H1 (cell line): Measurements from ENCODE around the gene FAM81A.

Experiments used
- CHD2 ChIP-seq: IDR thresholded peaks from 2 replicates; pipeline ENCODE4 v1.6.1; 2012; ENCODE audit warnings: low read length, improper control_type of control experiment
- EZH2 ChIP-seq: fragments of 200-600 bp; sonication (generic); IDR thresholded peaks from 2 replicates; pipeline ENCODE4 v1.7.1; 2012; ENCODE audit warnings: low read depth, mild to moderate bottlenecking, moderate library complexity, low read length, inconsistent platforms; ENCODE audit not compliant: severe bottlenecking
- GTF2F1 ChIP-seq: IDR thresholded peaks from 2 replicates; pipeline ENCODE4 v1.6.1; 2012; ENCODE audit warnings: low read depth, low read length, improper control_type of control experiment, borderline replicate concordance
- MAFK ChIP-seq: IDR thresholded peaks from 2 replicates; pipeline ENCODE4 v1.6.1; 2012; ENCODE audit warnings: low read depth, mild to moderate bottlenecking, improper control_type of control experiment, low read length
- POLR2A ChIP-seq, 2 experiments: IDR thresholded peaks; 1 replicate in 1 of 2; 2 replicates in 1 of 2; pipeline ENCODE4 v1.6.1; 2011; ENCODE audit warnings: low read depth in 2 of 2, low read length in 2 of 2, mild to moderate bottlenecking in 2 of 2; ENCODE audit errors: control extremely low read depth in 1 of 2
- POU5F1 ChIP-seq: IDR thresholded peaks from 2 replicates; pipeline ENCODE4 v1.6.1; 2011; ENCODE audit warnings: low read depth, mild to moderate bottlenecking, low read length, moderate library complexity
- RAD21 ChIP-seq, 2 experiments: IDR thresholded peaks in 1 of 2; conservative IDR thresholded peaks in 1 of 2; 2 replicates each; pipeline ENCODE4 v1.6.1; 2011; ENCODE audit warnings: low read depth in 2 of 2, low read length in 2 of 2, improper control_type of control experiment in 1 of 2, inconsistent platforms in 1 of 2, mild to moderate bottlenecking in 1 of 2, moderate library complexity in 1 of 2
- RFX5 ChIP-seq: IDR thresholded peaks from 2 replicates; pipeline ENCODE4 v1.6.1; 2011; ENCODE audit warnings: low read depth, low read length, improper control_type of control experiment, borderline replicate concordance
- RXRA ChIP-seq: IDR thresholded peaks from 2 replicates; pipeline ENCODE4 v1.6.1; 2011; ENCODE audit warnings: low read depth, mild to moderate bottlenecking, low read length, moderate library complexity; ENCODE audit not compliant: insufficient read depth
- SP2 ChIP-seq: IDR thresholded peaks from 2 replicates; pipeline ENCODE4 v1.6.1; 2012; ENCODE audit warnings: mild to moderate bottlenecking, low read length, inconsistent platforms
- SP4 ChIP-seq: IDR thresholded peaks from 2 replicates; pipeline ENCODE4 v1.6.1; 2012; ENCODE audit warnings: low read length, inconsistent platforms
- YY1 ChIP-seq: IDR thresholded peaks from 2 replicates; pipeline ENCODE4 v1.6.1; 2011; ENCODE audit warnings: low read depth, mild to moderate bottlenecking, low read length
- TF ChIP-seq, protein P1 (sequence below), 3 experiments: IDR thresholded peaks; 1 replicate in 2 of 3; 2 replicates in 1 of 3; pipeline versions ENCODE4 v1.5.1 to v1.6.1; 2011; ENCODE audit warnings: low read length in 3 of 3, mild to moderate bottlenecking in 3 of 3, inconsistent platforms in 2 of 3, low read depth in 1 of 3, moderate library complexity in 1 of 3; ENCODE audit not compliant: insufficient read depth in 1 of 3; ENCODE audit errors: control extremely low read depth in 1 of 3
- TF ChIP-seq, protein P2 (sequence below): IDR thresholded peaks from 2 replicates; pipeline ENCODE4 v1.6.1; 2011; ENCODE audit warnings: low read depth, mild to moderate bottlenecking, low read length; ENCODE audit not compliant: insufficient read depth

DNA sequence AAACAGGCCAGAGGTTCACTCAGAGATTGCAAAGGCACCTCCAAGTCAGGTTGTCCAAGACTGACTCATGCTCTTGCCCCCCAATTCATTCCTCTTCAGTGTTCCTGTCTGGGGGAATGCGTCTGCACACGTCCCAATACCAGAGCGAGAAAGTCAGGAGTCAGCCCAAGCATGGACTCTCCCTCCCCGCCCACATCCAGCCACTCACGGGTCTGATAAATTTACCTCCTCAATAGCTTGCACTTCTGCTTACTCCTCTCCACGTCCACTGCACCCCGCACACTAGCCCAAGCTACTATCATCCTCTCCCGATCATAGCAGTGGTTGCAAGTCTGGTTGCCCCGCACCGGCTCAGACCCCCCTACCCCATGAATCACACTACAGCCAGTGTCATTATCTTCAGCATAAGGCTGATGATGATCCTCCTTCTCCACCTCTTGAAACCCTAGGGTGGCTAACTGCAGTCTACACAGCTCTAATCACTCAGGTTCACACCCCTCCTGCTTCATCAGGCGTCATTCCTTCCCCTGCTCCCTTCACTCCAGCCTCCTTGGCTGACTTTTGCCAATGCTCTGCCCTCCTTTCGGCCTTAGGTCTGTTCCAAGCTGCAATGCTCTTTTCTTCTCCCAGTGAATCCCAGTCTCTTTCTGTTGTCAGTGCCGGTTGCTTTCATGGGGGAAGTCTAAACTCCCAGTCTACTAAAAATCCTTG is 37.7 kb upstream of the FAM81A start:
- TF ChIP-seq, protein P1, sequence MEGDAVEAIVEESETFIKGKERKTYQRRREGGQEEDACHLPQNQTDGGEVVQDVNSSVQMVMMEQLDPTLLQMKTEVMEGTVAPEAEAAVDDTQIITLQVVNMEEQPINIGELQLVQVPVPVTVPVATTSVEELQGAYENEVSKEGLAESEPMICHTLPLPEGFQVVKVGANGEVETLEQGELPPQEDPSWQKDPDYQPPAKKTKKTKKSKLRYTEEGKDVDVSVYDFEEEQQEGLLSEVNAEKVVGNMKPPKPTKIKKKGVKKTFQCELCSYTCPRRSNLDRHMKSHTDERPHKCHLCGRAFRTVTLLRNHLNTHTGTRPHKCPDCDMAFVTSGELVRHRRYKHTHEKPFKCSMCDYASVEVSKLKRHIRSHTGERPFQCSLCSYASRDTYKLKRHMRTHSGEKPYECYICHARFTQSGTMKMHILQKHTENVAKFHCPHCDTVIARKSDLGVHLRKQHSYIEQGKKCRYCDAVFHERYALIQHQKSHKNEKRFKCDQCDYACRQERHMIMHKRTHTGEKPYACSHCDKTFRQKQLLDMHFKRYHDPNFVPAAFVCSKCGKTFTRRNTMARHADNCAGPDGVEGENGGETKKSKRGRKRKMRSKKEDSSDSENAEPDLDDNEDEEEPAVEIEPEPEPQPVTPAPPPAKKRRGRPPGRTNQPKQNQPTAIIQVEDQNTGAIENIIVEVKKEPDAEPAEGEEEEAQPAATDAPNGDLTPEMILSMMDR (IDR thresholded peaks at IDR 0.05; ENCODE audit: control extremely low read depth in 1 of 3, insufficient read depth in 1 of 3, low read depth in 1 of 3, low read length in 3 of 3): no peak
- TF ChIP-seq RAD21 (IDR thresholded peaks at IDR 0.05 in 1 of 2, conservative IDR thresholded peaks at IDR 0.05 in 1 of 2; ENCODE audit: low read depth in 2 of 2, low read length in 2 of 2) (no peak), POLR2A (IDR thresholded peaks at IDR 0.05; ENCODE audit: control extremely low read depth in 1 of 2, low read depth in 2 of 2, low read length in 2 of 2) (no peak), GTF2F1 (no peak), POU5F1 (no peak), MAFK (no peak), YY1 (no peak), CHD2 (no peak), SP2 (no peak), EZH2 (no peak), RXRA (no peak), RFX5 (no peak), SP4 (no peak)
- TF ChIP-seq, protein P2, sequence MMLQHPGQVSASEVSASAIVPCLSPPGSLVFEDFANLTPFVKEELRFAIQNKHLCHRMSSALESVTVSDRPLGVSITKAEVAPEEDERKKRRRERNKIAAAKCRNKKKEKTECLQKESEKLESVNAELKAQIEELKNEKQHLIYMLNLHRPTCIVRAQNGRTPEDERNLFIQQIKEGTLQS: no peak
